Panc1 (cell line): ENCODE measurements around the gene SPATA13. TPM values are rescaled to one million over a fixed set of nuclear protein-coding genes. Genes with fewer than 3 reads are reported as not detected.

Source experiments
- ATAC-seq: fragments of 200-7000 bp; cut with Tn5 transposase; 2 replicates; pipeline ENCODE4 v1.9.1; 2020; ENCODE audit warnings: mild to moderate bottlenecking, moderate library complexity
- BruUV-seq: library from RNA; stranded (reverse); fragments of 400-500 nt; replicated peaks from 2 replicates; lab custom pipeline; 2021; lab: Mats Ljungman, UMichigan
- CTCF ChIA-PET: fragments of 300-600 bp; sonication (Branson Sonifier 250); formaldehyde crosslinking; loops from one replicate; lab custom pipeline; 2022; ENCODE audit warnings: antibody characterized with exemption; lab: Charles Lee
- POLR2A ChIA-PET: fragments of 300-600 bp; sonication (Branson Sonifier 250); formaldehyde crosslinking; loops from one replicate; lab custom pipeline; 2022; ENCODE audit warnings: antibody characterized with exemption; lab: Charles Lee
- DNase-seq: peaks from one replicate; pipeline ENCODE4 v3.0.0-alpha.2; 2010; ENCODE audit warnings: low read depth, low spot score
- H3K27ac ChIP-seq: 2 replicates; pipeline ENCODE4 v1.5.1; 2011; ENCODE audit warnings: mild to moderate bottlenecking, low read length, inconsistent platforms
- H3K27me3 ChIP-seq: fragments of 200-500 bp; sonication (Bioruptor generic); 2 replicates; pipeline ENCODE4 v1.6.0; 2014; ENCODE audit warnings: low read length, inconsistent platforms; ENCODE audit not compliant: control insufficient read depth, insufficient read depth
- H3K36me3 ChIP-seq: fragments of 200-500 bp; sonication (Bioruptor generic); 2 replicates; pipeline ENCODE4 v1.5.1; 2014; ENCODE audit warnings: inconsistent platforms, mild to moderate bottlenecking, low read length, moderate library complexity; ENCODE audit not compliant: control insufficient read depth, insufficient read depth
- H3K4me1 ChIP-seq: 2 replicates; pipeline ENCODE4 v1.5.1; 2011; ENCODE audit warnings: inconsistent platforms, mild to moderate bottlenecking, low read length, moderate library complexity; ENCODE audit not compliant: control insufficient read depth, insufficient read depth
- H3K4me3 ChIP-seq, 2 experiments: 2 replicates each; pipeline ENCODE4 v1.5.1; 2011 to 2012; ENCODE audit warnings: low read depth in 2 of 2, low read length in 2 of 2, mild to moderate bottlenecking in 2 of 2, inconsistent platforms in 1 of 2, moderate library complexity in 1 of 2
- H3K9me3 ChIP-seq: fragments of 200-500 bp; sonication (Bioruptor generic); 2 replicates; pipeline ENCODE4 v1.5.1; 2014; ENCODE audit warnings: low read depth, mild to moderate bottlenecking, inconsistent platforms, low read length, moderate library complexity; ENCODE audit not compliant: control insufficient read depth, insufficient read depth
- CTCF ChIP-seq: fragments of 450-650 bp; IDR thresholded peaks from 2 replicates; pipeline ENCODE4 v1.5.1; 2017; ENCODE audit warnings: mild to moderate bottlenecking
- POLR2AphosphoS5 ChIP-seq: IDR thresholded peaks from 2 replicates; pipeline ENCODE4 v1.6.1; 2012; ENCODE audit warnings: mild to moderate bottlenecking, low read depth, low read length, moderate library complexity
- REST ChIP-seq, 2 experiments: IDR thresholded peaks; 2 replicates each; pipeline ENCODE4 v1.6.1; 2011 to 2012; ENCODE audit warnings: low read depth in 2 of 2, control low read depth in 1 of 2, low read length in 1 of 2, mild to moderate bottlenecking in 1 of 2, moderate library complexity in 1 of 2; ENCODE audit not compliant: insufficient read depth in 1 of 2
- SIN3A ChIP-seq: IDR thresholded peaks from 2 replicates; pipeline ENCODE4 v1.6.1; 2012; ENCODE audit warnings: low read depth, mild to moderate bottlenecking, low read length, moderate library complexity, borderline replicate concordance; ENCODE audit not compliant: insufficient read depth
- TCF7L2 ChIP-seq: IDR thresholded peaks from 2 replicates; pipeline ENCODE4 v1.6.1; 2011; ENCODE audit warnings: mild to moderate bottlenecking, low read depth, low read length, inconsistent platforms
- in situ Hi-C: cut with HindIII; loops from 2 replicates; pipeline ENCODE4 v1.10.0; 2016; ENCODE audit warnings: low sequenced_read_pairs, low pct_unique_long_range_greater_than_20kb
- intact Hi-C: fragments of 100-400 bp; cut with micrococcal nuclease; formaldehyde crosslinking; loops from one replicate; pipeline ENCODE4 v1.10.0; 2022; ENCODE audit not compliant: unreplicated experiment
- total RNA-seq: library from RNA; stranded (reverse); gene quantifications from one replicate; pipeline ENCODE4 v1.2.1, GENCODE V29; 2021; ENCODE audit not compliant: unreplicated experiment

SPATA13 gene
- total RNA-seq, 1 experiment from 2014 or later, result 7.9 TPM

GRCh38 chr13:24123761-24124160 is 36.8 kb upstream of the SPATA13 start:
- Histone ChIP-seq H3K27me3 (no peaks in the 10 kb centered on the region), H3K27ac (no peak overlapping the region), H3K9me3 (no peaks in the 10 kb centered on the region), H3K4me1 (no peaks in the 10 kb centered on the region), H3K4me3 (no peak overlapping the region), H3K36me3 (no peaks in the 10 kb centered on the region)
- in situ Hi-C loops (no loop called here), intact Hi-C loops (no loop called here)
- ATAC-seq, result no peak
- ChIA-PET POLR2A (no interaction called here), CTCF (no interaction called here)
- TF ChIP-seq CTCF, result no peak
- no peak for TF ChIP-seq TCF7L2
- no peak for TF ChIP-seq POLR2AphosphoS5
- TF ChIP-seq SIN3A, result no peak
- no peak for TF ChIP-seq REST (IDR thresholded peaks at IDR 0.05; ENCODE audit: insufficient read depth in 1 of 2, low read depth in 2 of 2, low read length in 1 of 2)
- no peak for DNase-seq
- no TSS peak for BruUV-seq

- no peaks in the 10 kb centered on the region for H3K36me3 ChIP-seq
- POLR2A ChIA-PET, result no interaction called here
- H3K4me1 ChIP-seq, result no peaks in the 10 kb centered on the region
- TF ChIP-seq POLR2AphosphoS5 (no peak), CTCF (no peak), TCF7L2 (no peak)
- intact Hi-C loops, result no loop called here
- in situ Hi-C loops, result no loop called here
- no peaks in the 10 kb centered on the region for H3K9me3 ChIP-seq
- BruUV-seq, result no TSS peak
- no peak overlapping the region for H3K27ac ChIP-seq
- CTCF ChIA-PET, result no interaction called here
- no peak for ATAC-seq
- no peaks in the 10 kb centered on the region for H3K27me3 ChIP-seq
- no peak for DNase-seq
- no peak overlapping the region for H3K4me3 ChIP-seq
These were observed 35.6 kb upstream of the SPATA13 start for GRCh38 chr13:24124789-24125476.
